ENCODE data around the gene GNG12.

GNG12 gene

GRCh38 chr1:67792741-67793458, 40.4 kb downstream of the GNG12 start:
- DNase-seq (ENCODE audit: low read depth): no peak
- TF ChIP-seq POLR2A (IDR thresholded peaks at IDR 0.05; ENCODE audit: extremely low read depth, insufficient read length) (no peak), MYC (IDR thresholded peaks at IDR 0.05; ENCODE audit: low read depth, low read length) (no peak)
- TF ChIP-seq, protein P1, sequence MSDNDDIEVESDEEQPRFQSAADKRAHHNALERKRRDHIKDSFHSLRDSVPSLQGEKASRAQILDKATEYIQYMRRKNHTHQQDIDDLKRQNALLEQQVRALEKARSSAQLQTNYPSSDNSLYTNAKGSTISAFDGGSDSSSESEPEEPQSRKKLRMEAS (IDR thresholded peaks at IDR 0.05; ENCODE audit: low read depth, low read length): no peak
- TF ChIP-seq, protein P2, sequence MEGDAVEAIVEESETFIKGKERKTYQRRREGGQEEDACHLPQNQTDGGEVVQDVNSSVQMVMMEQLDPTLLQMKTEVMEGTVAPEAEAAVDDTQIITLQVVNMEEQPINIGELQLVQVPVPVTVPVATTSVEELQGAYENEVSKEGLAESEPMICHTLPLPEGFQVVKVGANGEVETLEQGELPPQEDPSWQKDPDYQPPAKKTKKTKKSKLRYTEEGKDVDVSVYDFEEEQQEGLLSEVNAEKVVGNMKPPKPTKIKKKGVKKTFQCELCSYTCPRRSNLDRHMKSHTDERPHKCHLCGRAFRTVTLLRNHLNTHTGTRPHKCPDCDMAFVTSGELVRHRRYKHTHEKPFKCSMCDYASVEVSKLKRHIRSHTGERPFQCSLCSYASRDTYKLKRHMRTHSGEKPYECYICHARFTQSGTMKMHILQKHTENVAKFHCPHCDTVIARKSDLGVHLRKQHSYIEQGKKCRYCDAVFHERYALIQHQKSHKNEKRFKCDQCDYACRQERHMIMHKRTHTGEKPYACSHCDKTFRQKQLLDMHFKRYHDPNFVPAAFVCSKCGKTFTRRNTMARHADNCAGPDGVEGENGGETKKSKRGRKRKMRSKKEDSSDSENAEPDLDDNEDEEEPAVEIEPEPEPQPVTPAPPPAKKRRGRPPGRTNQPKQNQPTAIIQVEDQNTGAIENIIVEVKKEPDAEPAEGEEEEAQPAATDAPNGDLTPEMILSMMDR (IDR thresholded peaks at IDR 0.05; ENCODE audit: low read depth, low read length): no peak
- H3K4me3 ChIP-seq (ENCODE audit: low read depth, low read length): no peak overlapping the region

GRCh38 chr1:67792103-67792502, 41.2 kb downstream of the GNG12 start:
- DNase-seq (ENCODE audit: low read depth): no peak
- H3K4me3 ChIP-seq (ENCODE audit: low read depth, low read length): no peak overlapping the region
- TF ChIP-seq POLR2A (IDR thresholded peaks at IDR 0.05; ENCODE audit: extremely low read depth, insufficient read length) (no peak), MYC (IDR thresholded peaks at IDR 0.05; ENCODE audit: low read depth, low read length) (no peak)
- TF ChIP-seq, protein P1 (IDR thresholded peaks at IDR 0.05; ENCODE audit: low read depth, low read length): no peak
- TF ChIP-seq, protein P2 (IDR thresholded peaks at IDR 0.05; ENCODE audit: low read depth, low read length): no peak

- TF ChIP-seq MYC (IDR thresholded peaks at IDR 0.05; ENCODE audit: low read depth, low read length) (no peak), POLR2A (IDR thresholded peaks at IDR 0.05; ENCODE audit: extremely low read depth, insufficient read length) (no peak)
- TF ChIP-seq, protein P2 (IDR thresholded peaks at IDR 0.05; ENCODE audit: low read depth, low read length): no peak
- TF ChIP-seq, protein P1 (IDR thresholded peaks at IDR 0.05; ENCODE audit: low read depth, low read length): no peak
- no peak overlapping the region for H3K4me3 ChIP-seq (ENCODE audit: low read depth, low read length)
- no peak for DNase-seq (ENCODE audit: low read depth)
Measured at GRCh38 chr1:67791686-67792085, 41.6 kb downstream of the GNG12 start.

DNA sequence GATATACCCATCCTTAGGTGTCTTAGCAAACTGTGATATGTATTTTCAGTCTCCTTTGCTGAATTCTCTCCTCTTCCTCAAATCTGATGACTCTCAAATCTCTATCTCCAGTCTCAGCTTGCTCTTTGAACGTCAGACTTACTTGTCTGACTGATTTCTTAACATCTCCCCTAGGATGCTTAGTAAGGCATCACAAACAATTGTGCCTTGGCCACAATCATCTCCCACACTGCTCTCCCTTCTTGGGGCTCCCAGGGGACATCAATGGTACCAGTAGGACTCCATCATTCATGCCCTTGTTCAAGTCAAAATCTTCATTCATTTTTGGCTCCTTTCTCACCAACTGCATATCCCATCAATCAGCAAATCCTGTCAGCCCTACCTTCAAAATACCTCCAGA, 42.0 kb downstream of the GNG12 start:
- H3K4me3 ChIP-seq (ENCODE audit: low read depth, low read length): no peak overlapping the region
- DNase-seq (ENCODE audit: low read depth): no peak

GRCh38 chr1:67790201-67790692, 43.0 kb downstream of the GNG12 start:
- DNase-seq (ENCODE audit: low read depth): no peak
- H3K4me3 ChIP-seq (ENCODE audit: low read depth, low read length): no peak overlapping the region
- TF ChIP-seq, protein P1 (IDR thresholded peaks at IDR 0.05; ENCODE audit: low read depth, low read length): no peak
- TF ChIP-seq POLR2A (IDR thresholded peaks at IDR 0.05; ENCODE audit: extremely low read depth, insufficient read length): no peak
- TF ChIP-seq MYC (IDR thresholded peaks at IDR 0.05; ENCODE audit: low read depth, low read length): no peak
- TF ChIP-seq, protein P2 (IDR thresholded peaks at IDR 0.05; ENCODE audit: low read depth, low read length): no peak

More for the DNA sequence above, 42.0 kb downstream of the GNG12 start:
- TF ChIP-seq MYC (IDR thresholded peaks at IDR 0.05; ENCODE audit: low read depth, low read length) (no peak), POLR2A (IDR thresholded peaks at IDR 0.05; ENCODE audit: extremely low read depth, insufficient read length) (no peak)
- TF ChIP-seq, protein P1 (IDR thresholded peaks at IDR 0.05; ENCODE audit: low read depth, low read length): no peak
- TF ChIP-seq, protein P2 (IDR thresholded peaks at IDR 0.05; ENCODE audit: low read depth, low read length): no peak

All from NB4 (cell line).